H1 (cell line): Measurements from ENCODE around the gene SLC39A9.

ENCODE experiments used
- ASH2L ChIP-seq: fragments of 200-600, 300-600 bp; sonication (generic); IDR thresholded peaks from one replicate; pipeline ENCODE4 v1.7.1; 2017; ENCODE audit warnings: low read length
- BRCA1 ChIP-seq: IDR thresholded peaks from 2 replicates; pipeline ENCODE4 v1.6.1; 2012; ENCODE audit warnings: low read depth, low read length, improper control_type of control experiment
- EGR1 ChIP-seq: IDR thresholded peaks from 2 replicates; pipeline ENCODE4 v1.6.1; 2011; ENCODE audit warnings: low read depth, low read length, borderline replicate concordance
- EZH2 ChIP-seq: fragments of 200-600 bp; sonication (generic); IDR thresholded peaks from 2 replicates; pipeline ENCODE4 v1.7.1; 2012; ENCODE audit warnings: low read depth, mild to moderate bottlenecking, moderate library complexity, low read length, inconsistent platforms; ENCODE audit not compliant: severe bottlenecking
- POLR2A ChIP-seq, 2 experiments: IDR thresholded peaks; 1 replicate in 1 of 2; 2 replicates in 1 of 2; pipeline ENCODE4 v1.6.1; 2011; ENCODE audit warnings: low read depth in 2 of 2, low read length in 2 of 2, mild to moderate bottlenecking in 2 of 2; ENCODE audit errors: control extremely low read depth in 1 of 2
- TAF1 ChIP-seq: IDR thresholded peaks from 2 replicates; pipeline ENCODE4 v1.6.1; 2011; ENCODE audit warnings: mild to moderate bottlenecking, low read depth, low read length
- TCF12 ChIP-seq: IDR thresholded peaks from 2 replicates; pipeline ENCODE4 v1.6.1; 2011; ENCODE audit warnings: low read depth, mild to moderate bottlenecking, low read length
- TEAD4 ChIP-seq: IDR thresholded peaks from 2 replicates; pipeline ENCODE4 v1.6.1; 2012; ENCODE audit warnings: low read depth, low read length, inconsistent platforms, mixed read lengths
- TF ChIP-seq, protein P1 (sequence below), 3 experiments: IDR thresholded peaks; 1 replicate in 2 of 3; 2 replicates in 1 of 3; pipeline versions ENCODE4 v1.5.1 to v1.6.1; 2011; ENCODE audit warnings: low read length in 3 of 3, mild to moderate bottlenecking in 3 of 3, inconsistent platforms in 2 of 3, low read depth in 1 of 3, moderate library complexity in 1 of 3; ENCODE audit not compliant: insufficient read depth in 1 of 3; ENCODE audit errors: control extremely low read depth in 1 of 3
- TF ChIP-seq, protein P2 (sequence below): IDR thresholded peaks from 2 replicates; pipeline ENCODE4 v1.6.1; 2012; ENCODE audit warnings: low read length, inconsistent platforms
- TF ChIP-seq, protein P3 (sequence below): IDR thresholded peaks from 2 replicates; pipeline ENCODE4 v1.6.1; 2011; ENCODE audit warnings: low read length, improper control_type of control experiment

DNA sequence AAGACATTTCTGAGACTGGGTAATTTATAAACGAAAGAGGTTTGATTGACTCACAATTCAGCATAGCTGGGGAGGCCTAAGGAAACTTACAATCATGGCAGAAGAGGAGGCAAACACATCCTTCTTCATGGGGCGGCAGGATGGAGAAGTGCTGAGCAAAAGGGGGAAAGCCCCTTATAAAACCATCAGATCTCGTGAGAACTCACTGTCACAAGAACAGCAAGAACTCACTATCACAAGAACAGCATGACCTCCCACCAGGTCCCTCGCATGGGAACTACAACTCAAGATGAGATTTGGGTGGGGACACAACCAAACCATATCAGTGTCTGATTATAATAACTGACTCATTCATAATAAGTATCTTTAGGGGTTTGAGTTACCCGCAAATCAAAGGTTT, 6.4 kb downstream of the SLC39A9 start:
- TF ChIP-seq TEAD4 (no peak), EZH2 (no peak), TAF1 (no peak), ASH2L (no peak), POLR2A (IDR thresholded peaks at IDR 0.05; ENCODE audit: control extremely low read depth in 1 of 2, low read depth in 2 of 2, low read length in 2 of 2) (no peak), TCF12 (no peak), BRCA1 (no peak), EGR1 (no peak)
- TF ChIP-seq, protein P1, sequence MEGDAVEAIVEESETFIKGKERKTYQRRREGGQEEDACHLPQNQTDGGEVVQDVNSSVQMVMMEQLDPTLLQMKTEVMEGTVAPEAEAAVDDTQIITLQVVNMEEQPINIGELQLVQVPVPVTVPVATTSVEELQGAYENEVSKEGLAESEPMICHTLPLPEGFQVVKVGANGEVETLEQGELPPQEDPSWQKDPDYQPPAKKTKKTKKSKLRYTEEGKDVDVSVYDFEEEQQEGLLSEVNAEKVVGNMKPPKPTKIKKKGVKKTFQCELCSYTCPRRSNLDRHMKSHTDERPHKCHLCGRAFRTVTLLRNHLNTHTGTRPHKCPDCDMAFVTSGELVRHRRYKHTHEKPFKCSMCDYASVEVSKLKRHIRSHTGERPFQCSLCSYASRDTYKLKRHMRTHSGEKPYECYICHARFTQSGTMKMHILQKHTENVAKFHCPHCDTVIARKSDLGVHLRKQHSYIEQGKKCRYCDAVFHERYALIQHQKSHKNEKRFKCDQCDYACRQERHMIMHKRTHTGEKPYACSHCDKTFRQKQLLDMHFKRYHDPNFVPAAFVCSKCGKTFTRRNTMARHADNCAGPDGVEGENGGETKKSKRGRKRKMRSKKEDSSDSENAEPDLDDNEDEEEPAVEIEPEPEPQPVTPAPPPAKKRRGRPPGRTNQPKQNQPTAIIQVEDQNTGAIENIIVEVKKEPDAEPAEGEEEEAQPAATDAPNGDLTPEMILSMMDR (IDR thresholded peaks at IDR 0.05; ENCODE audit: control extremely low read depth in 1 of 3, insufficient read depth in 1 of 3, low read depth in 1 of 3, low read length in 3 of 3), result no peak
- TF ChIP-seq, protein P2, sequence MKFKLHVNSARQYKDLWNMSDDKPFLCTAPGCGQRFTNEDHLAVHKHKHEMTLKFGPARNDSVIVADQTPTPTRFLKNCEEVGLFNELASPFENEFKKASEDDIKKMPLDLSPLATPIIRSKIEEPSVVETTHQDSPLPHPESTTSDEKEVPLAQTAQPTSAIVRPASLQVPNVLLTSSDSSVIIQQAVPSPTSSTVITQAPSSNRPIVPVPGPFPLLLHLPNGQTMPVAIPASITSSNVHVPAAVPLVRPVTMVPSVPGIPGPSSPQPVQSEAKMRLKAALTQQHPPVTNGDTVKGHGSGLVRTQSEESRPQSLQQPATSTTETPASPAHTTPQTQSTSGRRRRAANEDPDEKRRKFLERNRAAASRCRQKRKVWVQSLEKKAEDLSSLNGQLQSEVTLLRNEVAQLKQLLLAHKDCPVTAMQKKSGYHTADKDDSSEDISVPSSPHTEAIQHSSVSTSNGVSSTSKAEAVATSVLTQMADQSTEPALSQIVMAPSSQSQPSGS, result no peak
- TF ChIP-seq, protein P3, sequence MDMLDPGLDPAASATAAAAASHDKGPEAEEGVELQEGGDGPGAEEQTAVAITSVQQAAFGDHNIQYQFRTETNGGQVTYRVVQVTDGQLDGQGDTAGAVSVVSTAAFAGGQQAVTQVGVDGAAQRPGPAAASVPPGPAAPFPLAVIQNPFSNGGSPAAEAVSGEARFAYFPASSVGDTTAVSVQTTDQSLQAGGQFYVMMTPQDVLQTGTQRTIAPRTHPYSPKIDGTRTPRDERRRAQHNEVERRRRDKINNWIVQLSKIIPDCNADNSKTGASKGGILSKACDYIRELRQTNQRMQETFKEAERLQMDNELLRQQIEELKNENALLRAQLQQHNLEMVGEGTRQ, result no peak
